GM21529 (cell line): ENCODE data around the gene SH2D3A.
A peak's percentile ranks its signal among the peaks of the same experiment; 100 is the strongest.
"Not testable (repeated sequence)": the region's sequence is repeated elsewhere in the genome, so short reads cannot be mapped to it uniquely, and the experiment has no call there.

Experiments used
- ATAC-seq: cut with Tn5 transposase; IDR thresholded peaks from one replicate; pipeline ENCODE4 v1.9.1; 2021; ENCODE audit not compliant: unreplicated experiment

Gene SH2D3A

GRCh38 chr19:6767357-6768235, at the start of gene SH2D3A:
Gene SH2D3A, minus strand, starts transcription at chr19:6767435. Its CDS starts 3,687 bp downstream, at chr19:6763748.
- peak; percentile 67 for ATAC-seq

- ATAC-seq: no peak
Measured at GRCh38 chr19:6813659-6814058, 46.4 kb upstream of the SH2D3A start.

GRCh38 chr19:6812612-6813011, 45.4 kb upstream of the SH2D3A start:
- no peak for ATAC-seq

- no peak for ATAC-seq
Measured at GRCh38 chr19:6811906-6812305, 44.7 kb upstream of the SH2D3A start.

- ATAC-seq: no peak
Measured at GRCh38 chr19:6811378-6811777, 44.1 kb upstream of the SH2D3A start.

GRCh38 chr19:6809262-6809661, 42.0 kb upstream of the SH2D3A start:
- ATAC-seq: no peak

GRCh38 chr19:6808494-6808893, 41.3 kb upstream of the SH2D3A start:
- no peak for ATAC-seq

DNA sequence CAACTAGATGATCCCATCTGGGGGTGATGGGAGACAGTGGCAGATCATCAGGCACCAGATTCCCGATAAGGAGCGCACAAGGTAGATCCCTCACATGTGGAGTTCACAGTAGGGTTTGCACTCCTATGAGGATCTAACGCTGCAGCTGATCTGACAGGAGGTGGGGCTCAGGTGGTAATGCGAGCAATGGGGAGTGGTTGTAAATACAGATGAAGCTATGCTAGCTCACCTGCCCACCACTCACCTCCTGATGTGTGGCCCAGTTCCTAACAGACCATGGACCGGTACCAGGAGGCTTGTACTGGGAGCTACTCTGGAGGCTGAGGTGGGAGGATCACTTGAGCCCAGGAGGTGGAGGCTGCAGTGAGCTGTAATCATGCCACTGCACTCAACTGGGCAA, 40.1 kb upstream of the SH2D3A start:
- no peak for ATAC-seq

- ATAC-seq: no peak
Measured at GRCh38 chr19:6806488-6806887, 39.3 kb upstream of the SH2D3A start.

DNA sequence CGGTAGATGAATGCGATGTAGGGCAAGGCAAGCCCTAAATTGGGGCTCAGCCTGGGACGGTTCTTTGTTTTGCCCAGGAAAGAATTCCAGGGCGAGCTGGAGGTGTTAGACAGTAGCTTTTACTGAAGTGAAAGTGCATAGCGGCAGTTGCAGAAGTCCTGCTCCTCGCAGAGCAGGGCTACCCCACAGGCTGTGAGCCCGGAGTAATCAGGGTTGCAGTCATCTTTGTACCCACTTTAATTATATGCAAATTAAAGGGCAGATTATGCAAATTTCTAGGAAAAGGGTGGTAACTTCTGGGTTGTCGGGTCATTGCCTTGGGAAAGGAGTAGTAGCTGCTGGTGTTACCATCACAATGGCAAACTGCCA, 35.8 kb upstream of the SH2D3A start:
- ATAC-seq: no peak

DNA sequence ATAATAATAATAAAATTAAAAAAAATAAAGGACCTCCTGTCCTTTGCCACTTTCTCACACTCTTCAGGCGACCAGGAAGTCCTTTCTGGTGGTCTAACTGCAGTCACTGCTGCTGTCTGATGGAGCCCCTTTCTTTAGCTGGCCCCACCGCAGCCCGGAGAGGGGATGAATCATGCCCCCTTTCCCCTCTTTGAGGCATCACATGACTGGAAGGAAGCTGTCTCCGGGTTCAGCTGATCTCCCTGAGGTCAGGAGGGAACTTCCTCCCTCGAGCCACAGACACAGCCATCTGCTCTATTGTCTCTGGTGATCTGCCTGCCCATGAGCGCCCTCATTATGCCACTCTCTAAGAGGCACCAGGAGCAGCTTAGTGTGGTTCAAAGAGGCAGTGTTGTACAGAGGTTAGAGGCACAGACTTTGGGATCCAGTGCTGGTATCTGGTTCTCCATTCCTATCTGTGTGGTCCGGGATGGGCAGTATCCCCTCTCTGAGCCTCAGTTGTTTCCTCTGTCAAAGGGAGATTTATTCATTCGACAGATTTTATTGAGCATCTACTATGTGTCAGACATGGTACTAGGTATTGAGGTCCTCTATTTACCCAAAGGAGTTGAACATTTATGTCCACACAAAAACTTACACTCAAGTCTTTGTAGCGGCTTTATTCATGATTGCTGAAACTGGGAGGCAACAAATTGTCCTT, 35.3 kb upstream of the SH2D3A start:
- peak; percentile 47 for ATAC-seq

GRCh38 chr19:6801485-6802086, 34.4 kb upstream of the SH2D3A start:
- ATAC-seq: peak; percentile 46

- ATAC-seq: peak; percentile 2
Measured at GRCh38 chr19:6800991-6801484, 33.8 kb upstream of the SH2D3A start.

DNA sequence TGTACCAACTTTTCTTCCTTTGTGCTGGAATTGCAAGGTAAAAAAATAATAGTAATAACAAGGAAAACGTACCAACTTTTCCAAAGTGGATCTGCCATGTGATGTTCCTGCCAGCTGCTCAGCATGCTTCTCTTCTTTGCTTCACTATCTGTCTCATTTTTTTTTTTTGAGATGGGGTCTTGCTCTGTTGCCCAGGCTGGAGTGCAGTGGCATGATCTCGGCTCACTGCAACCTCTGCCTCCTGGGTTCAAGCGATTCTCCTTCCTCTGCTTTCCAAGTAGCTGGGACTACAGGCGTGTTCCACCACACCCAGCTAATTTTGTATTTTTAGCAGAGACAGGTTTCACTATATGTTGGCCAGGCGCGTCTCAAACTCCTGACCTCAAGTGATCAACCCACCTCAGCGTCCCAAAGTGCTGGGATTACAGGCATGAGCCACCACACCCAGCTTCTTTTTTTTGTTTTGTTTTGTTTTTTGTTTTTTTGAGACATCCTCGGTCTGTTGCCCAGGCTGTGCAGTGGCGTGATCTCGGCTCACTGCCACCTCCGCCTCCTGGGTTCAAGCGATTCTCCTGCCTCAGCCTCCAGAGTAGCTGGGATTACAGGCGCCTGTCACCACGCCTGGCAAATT, 33.0 kb upstream of the SH2D3A start:
- not testable (repeated sequence) for ATAC-seq

- ATAC-seq: no peak
Measured at GRCh38 chr19:6797646-6798045, 30.4 kb upstream of the SH2D3A start.

GRCh38 chr19:6796278-6796677, 29.0 kb upstream of the SH2D3A start:
- ATAC-seq: no peak

- no peak for ATAC-seq
Measured at GRCh38 chr19:6794686-6795431, 27.6 kb upstream of the SH2D3A start.

DNA sequence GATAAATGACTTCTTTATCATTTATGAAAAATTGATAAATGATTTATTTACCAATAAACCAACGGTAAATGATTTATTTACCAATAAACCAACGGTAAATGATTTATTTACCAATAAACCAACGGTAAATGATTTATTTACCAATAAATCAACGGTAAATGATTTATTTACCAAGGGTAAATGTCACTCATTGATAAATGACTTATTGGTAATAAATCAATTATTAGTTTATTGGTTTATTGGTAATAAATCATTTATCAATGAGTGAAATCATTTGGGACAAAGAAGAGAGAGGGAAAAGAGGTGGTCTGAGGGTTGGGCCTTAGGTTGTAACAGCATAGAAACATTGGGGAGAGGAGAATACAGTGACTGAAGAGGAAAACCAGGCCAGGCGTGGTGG, 26.7 kb upstream of the SH2D3A start:
- no peak for ATAC-seq

- ATAC-seq: no peak
Measured at GRCh38 chr19:6793411-6793810, 26.2 kb upstream of the SH2D3A start.

DNA sequence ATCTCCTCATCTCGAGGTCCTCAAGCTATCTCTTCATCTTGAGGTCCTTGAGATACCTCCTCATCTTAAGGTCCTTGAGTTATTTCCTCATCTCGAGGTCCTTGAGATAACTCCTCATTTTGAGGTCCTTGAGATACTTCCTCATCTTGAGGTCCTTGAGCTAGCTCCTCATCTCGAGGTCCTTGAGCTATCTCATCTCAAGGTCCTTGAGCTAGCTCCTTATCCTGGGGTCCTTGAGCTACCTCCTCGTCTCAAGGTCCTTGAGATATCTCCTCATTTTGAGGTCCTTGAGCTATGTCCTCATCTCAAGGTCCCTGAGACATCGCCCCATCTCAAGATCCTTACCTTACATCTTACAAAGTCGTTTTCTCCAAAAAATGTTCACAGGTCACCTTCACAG, 24.0 kb upstream of the SH2D3A start:
- ATAC-seq: no peak
